HCT116 (cell line): ENCODE results near the gene RNF212. TPM values are rescaled to one million over a fixed set of nuclear protein-coding genes. Genes with fewer than 3 reads are reported as not detected.

ENCODE experiments used
- ATAC-seq: fragments of 200-7000 bp; cut with Tn5 transposase; 2 replicates; pipeline ENCODE4 v1.9.1; 2020; ENCODE audit warnings: mild to moderate bottlenecking, moderate library complexity
- BruUV-seq: library from RNA; stranded (reverse); fragments of 400-500 nt; replicated peaks from 2 replicates; lab custom pipeline; 2021; lab: Mats Ljungman, UMichigan
- CTCF ChIA-PET: fragments of 300-600 bp; sonication (Branson Sonifier 250); formaldehyde crosslinking; loops from one replicate; lab custom pipeline; 2021; ENCODE audit warnings: antibody characterized with exemption; lab: Charles Lee
- POLR2A ChIA-PET: fragments of 300-600, 350-600 bp; sonication (Branson Sonifier 250); formaldehyde crosslinking; loops from one replicate; lab custom pipeline; 2021; ENCODE audit warnings: antibody characterized with exemption; lab: Charles Lee
- RAD21 ChIA-PET, 2 experiments: fragments of 300-600 bp; sonication (Branson Sonifier 250); formaldehyde crosslinking; loops; one replicate each; lab custom pipeline; 2023; ENCODE audit warnings: low total read pairs in 2 of 2; ENCODE audit not compliant: uncharacterized antibody in 2 of 2, unreplicated experiment in 2 of 2, low non-redundant PET in 1 of 2; lab: Charles Lee
- DNase-seq: peaks from one replicate; pipeline ENCODE4 v3.0.0-alpha.2; 2010; ENCODE audit warnings: low read depth, low spot score
- H2AFZ ChIP-seq: fragments of 200-600 bp; shearing (Covaris generic), sonication (generic); 2 replicates; pipeline ENCODE4 v1.6.1; 2017; ENCODE audit warnings: low read depth, mixed run types, mixed read lengths, antibody characterized with exemption, low read length; ENCODE audit not compliant: poor library complexity, severe bottlenecking
- H3K27ac ChIP-seq: 2 replicates; pipeline ENCODE4 v1.5.1; 2012; ENCODE audit warnings: low read depth, low read length
- H3K27me3 ChIP-seq: fragments of 200-600 bp; sonication (generic); 2 replicates; pipeline ENCODE4 v1.6.1; 2016; ENCODE audit warnings: mixed run types, low read length, mixed read lengths; ENCODE audit not compliant: insufficient read depth
- H3K36me3 ChIP-seq, 2 experiments: fragments of 200-500 bp in 1 of 2; fragments of 200-600 bp in 1 of 2; sonication (Bioruptor generic) in 1 of 2; sonication (generic) in 1 of 2; 2 replicates each; pipeline versions ENCODE4 v1.5.1 to v1.6.1; 2014 to 2016; ENCODE audit warnings: low read length in 2 of 2, inconsistent platforms in 1 of 2, mixed read lengths in 1 of 2, mixed run types in 1 of 2; ENCODE audit not compliant: insufficient read depth in 2 of 2, control insufficient read depth in 1 of 2
- H3K4me1 ChIP-seq, 2 experiments: fragments of 200-600 bp in 1 of 2; sonication (generic) in 1 of 2; 2 replicates each; pipeline versions ENCODE4 v1.5.1 to v1.6.1; 2012 to 2017; ENCODE audit warnings: low read length in 2 of 2, inconsistent platforms in 1 of 2, mild to moderate bottlenecking in 1 of 2, mixed read lengths in 1 of 2, mixed run types in 1 of 2, moderate library complexity in 1 of 2; ENCODE audit not compliant: insufficient read depth in 2 of 2, control insufficient read depth in 1 of 2
- H3K4me2 ChIP-seq: fragments of 200-600 bp; sonication (generic); 2 replicates; pipeline ENCODE4 v1.6.1; 2017; ENCODE audit warnings: mixed run types, low read length, mixed read lengths
- H3K4me3 ChIP-seq, 2 experiments: fragments of 200-600 bp in 1 of 2; sonication (generic) in 1 of 2; replicated peaks in 1 of 2; 2 replicates each; pipeline ENCODE4 v1.5.1; 2011 to 2016; ENCODE audit warnings: low read length in 2 of 2, control low read depth in 1 of 2, low read depth in 1 of 2, mild to moderate bottlenecking in 1 of 2, mixed read lengths in 1 of 2, mixed run types in 1 of 2
- H3K79me2 ChIP-seq: fragments of 200-600 bp; sonication (generic); 2 replicates; pipeline ENCODE4 v1.6.1; 2017; ENCODE audit warnings: mild to moderate bottlenecking, mixed run types, low read length, moderate library complexity, mixed read lengths; ENCODE audit not compliant: insufficient read depth
- H3K9ac ChIP-seq: fragments of 200-600 bp; sonication (generic); 2 replicates; pipeline ENCODE4 v1.6.1; 2016; ENCODE audit warnings: low read length, mixed read lengths
- H3K9me2 ChIP-seq: fragments of 200-600 bp; sonication (generic), shearing (Covaris generic); 2 replicates; pipeline ENCODE4 v1.6.1; 2017; ENCODE audit warnings: mixed run types, mild to moderate bottlenecking, moderate library complexity; ENCODE audit not compliant: insufficient read depth
- H3K9me3 ChIP-seq, 2 experiments: fragments of 200-500 bp in 1 of 2; fragments of 200-600 bp in 1 of 2; sonication (Bioruptor generic) in 1 of 2; sonication (generic) in 1 of 2; 2 replicates each; pipeline ENCODE4 v1.6.1; 2014 to 2017; ENCODE audit warnings: low read length in 2 of 2, mixed read lengths in 2 of 2, inconsistent platforms in 1 of 2, low read depth in 1 of 2, mild to moderate bottlenecking in 1 of 2, mixed run types in 1 of 2, moderate library complexity in 1 of 2; ENCODE audit not compliant: control insufficient read depth in 1 of 2, insufficient read depth in 1 of 2
- H4K20me1 ChIP-seq: fragments of 200-600 bp; sonication (generic), shearing (Covaris generic); 2 replicates; pipeline ENCODE4 v1.6.1; 2017; ENCODE audit warnings: mixed run types, mild to moderate bottlenecking, moderate library complexity; ENCODE audit not compliant: insufficient read depth
- CEBPB ChIP-seq: IDR thresholded peaks from 2 replicates; pipeline ENCODE4 v1.6.1; 2012; ENCODE audit warnings: low read depth
- EGR1 ChIP-seq: IDR thresholded peaks from 2 replicates; pipeline ENCODE4 v1.6.1; 2012; ENCODE audit warnings: low read depth
- ELF1 ChIP-seq: IDR thresholded peaks from 2 replicates; pipeline ENCODE4 v1.6.1; 2012; ENCODE audit warnings: low read depth, borderline replicate concordance
- EZH2 ChIP-seq: fragments of 200-600 bp; sonication (generic); IDR thresholded peaks from 2 replicates; pipeline ENCODE4 v1.6.1; 2017; ENCODE audit warnings: antibody characterized with exemption, mixed run types
- EZH2phosphoT487 ChIP-seq: fragments of 200-600 bp; IDR thresholded peaks from 2 replicates; pipeline ENCODE4 v1.6.1; 2018; ENCODE audit warnings: antibody characterized with exemption, borderline replicate concordance
- FOSL1 ChIP-seq: IDR thresholded peaks from 2 replicates; pipeline ENCODE4 v1.6.1; 2012; ENCODE audit warnings: low read depth
- JUND ChIP-seq: IDR thresholded peaks from 2 replicates; pipeline ENCODE4 v1.6.1; 2012
- POLR2AphosphoS5 ChIP-seq: IDR thresholded peaks from 2 replicates; pipeline ENCODE4 v1.6.1; 2011; ENCODE audit warnings: mild to moderate bottlenecking, low read depth, low read length, moderate library complexity
- RAD21 ChIP-seq: IDR thresholded peaks from 2 replicates; pipeline ENCODE4 v1.6.1; 2012; ENCODE audit warnings: low read depth, mild to moderate bottlenecking
- SIN3A ChIP-seq: IDR thresholded peaks from 2 replicates; pipeline ENCODE4 v1.6.1; 2012; ENCODE audit warnings: low read depth
- SP1 ChIP-seq: IDR thresholded peaks from 2 replicates; pipeline ENCODE4 v1.6.1; 2012; ENCODE audit warnings: low read depth
- SRF ChIP-seq: IDR thresholded peaks from 2 replicates; pipeline ENCODE4 v1.6.1; 2012; ENCODE audit warnings: low read depth
- TCF7L2 ChIP-seq: IDR thresholded peaks from 2 replicates; pipeline ENCODE4 v1.7.0; 2011; ENCODE audit warnings: borderline replicate concordance, inconsistent platforms; ENCODE audit not compliant: insufficient read depth, insufficient read length; ENCODE audit errors: extremely low read depth
- YY1 ChIP-seq: IDR thresholded peaks from 2 replicates; pipeline ENCODE4 v1.6.1; 2011; ENCODE audit warnings: low read length, low read depth, moderate library complexity, mild to moderate bottlenecking; ENCODE audit not compliant: insufficient replicate concordance; ENCODE audit errors: extremely low read depth
- ZFX ChIP-seq: fragments of 450-650 bp; IDR thresholded peaks from 2 replicates; pipeline ENCODE4 v1.6.1; 2017
- ZNF274 ChIP-seq: fragments of 200-500 bp; sonication (Bioruptor generic); IDR thresholded peaks from 2 replicates; pipeline ENCODE4 v1.6.1; 2014; ENCODE audit warnings: mild to moderate bottlenecking, low read depth, low read length, inconsistent platforms
- intact Hi-C: fragments of 100-400 bp; cut with micrococcal nuclease; formaldehyde crosslinking; loops from 2 replicates; pipeline ENCODE4 v1.10.0; 2022
- total RNA-seq: library from RNA; stranded (reverse); gene quantifications from one replicate; pipeline ENCODE4 v1.2.1, GENCODE V29; 2021; ENCODE audit not compliant: unreplicated experiment
- TF ChIP-seq, protein P1 (sequence below): IDR thresholded peaks from 2 replicates; pipeline ENCODE4 v1.6.1; 2012
- TF ChIP-seq, protein P2 (sequence below): IDR thresholded peaks from 2 replicates; pipeline ENCODE4 v1.6.1; 2012
- TF ChIP-seq, protein P3 (sequence below): IDR thresholded peaks from 2 replicates; pipeline ENCODE4 v1.6.1; 2012; ENCODE audit warnings: low read depth
- TF ChIP-seq, protein P4 (sequence below): IDR thresholded peaks from 2 replicates; pipeline ENCODE4 v1.6.1; 2011; ENCODE audit warnings: mild to moderate bottlenecking, low read length, moderate library complexity; ENCODE audit not compliant: insufficient replicate concordance; ENCODE audit errors: extremely low read depth

Gene RNF212
- total RNA-seq, 1 experiment from 2014 or later: not detected

DNA sequence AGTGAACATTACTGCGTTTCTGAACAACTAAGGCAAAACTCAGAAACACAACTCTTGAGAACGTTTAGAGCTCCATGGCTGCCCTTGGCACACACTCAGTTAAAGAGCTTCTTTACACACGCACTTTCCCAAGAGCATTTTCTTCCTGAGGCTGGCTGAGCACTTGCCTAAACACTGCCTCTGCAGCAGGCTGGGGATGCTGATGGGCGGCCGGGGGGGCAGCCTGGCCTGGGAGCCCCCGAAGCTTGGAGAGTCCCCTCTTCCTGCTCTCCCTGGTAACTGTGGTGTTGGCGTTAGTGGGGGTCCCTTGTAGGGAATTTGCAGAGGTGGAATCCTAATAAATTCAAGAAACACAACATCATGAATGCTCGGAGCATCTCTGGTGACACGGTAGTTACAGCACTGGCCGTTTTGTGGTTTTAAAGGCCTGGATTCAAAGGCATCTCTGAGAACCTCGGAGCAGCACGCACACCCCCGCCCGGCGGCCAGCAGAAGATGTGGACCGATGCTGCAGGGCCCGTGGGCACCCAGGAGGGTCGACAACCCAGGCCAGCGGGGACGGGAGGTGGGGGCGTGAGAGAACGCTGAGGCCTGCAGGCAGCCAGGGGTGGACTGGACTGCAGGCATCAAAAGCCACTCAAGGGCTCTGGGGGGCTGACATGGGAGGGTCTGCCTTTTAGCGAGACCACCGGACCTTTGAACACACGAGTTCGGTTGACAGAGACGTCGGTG, 56.5 kb downstream of the RNF212 start:
- ChIA-PET POLR2A (no interaction called here), CTCF (no interaction called here), RAD21 (no interaction called here)
- Histone ChIP-seq H3K4me1 (no peaks in the 10 kb centered on the region; a peak in 1 of 4 replicates), H3K9ac (no peak overlapping the region), H3K9me3 (no peaks in the 10 kb centered on the region), H2AFZ (no peak overlapping the region), H3K27me3 (peaks cover 16% of the 10 kb centered on the region), H3K9me2 (no peaks in the 10 kb centered on the region), H4K20me1 (no peaks in the 10 kb centered on the region), H3K27ac (no peak overlapping the region), H3K4me3 (no peak overlapping the region), H3K36me3 (no peaks in the 10 kb centered on the region), H3K4me2 (no peak overlapping the region), H3K79me2 (no peaks in the 10 kb centered on the region)
- no TSS peak for BruUV-seq
- ATAC-seq (no peak), DNase-seq (no peak)
- intact Hi-C loops: no loop called here
- TF ChIP-seq SRF: no peak
- TF ChIP-seq EZH2: no peak
- TF ChIP-seq, protein P1, sequence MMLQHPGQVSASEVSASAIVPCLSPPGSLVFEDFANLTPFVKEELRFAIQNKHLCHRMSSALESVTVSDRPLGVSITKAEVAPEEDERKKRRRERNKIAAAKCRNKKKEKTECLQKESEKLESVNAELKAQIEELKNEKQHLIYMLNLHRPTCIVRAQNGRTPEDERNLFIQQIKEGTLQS: no peak
- TF ChIP-seq YY1: no peak
- no peak for TF ChIP-seq RAD21
- TF ChIP-seq CEBPB: no peak
- TF ChIP-seq SIN3A: no peak
- no peak for TF ChIP-seq SP1
- TF ChIP-seq, protein P2, sequence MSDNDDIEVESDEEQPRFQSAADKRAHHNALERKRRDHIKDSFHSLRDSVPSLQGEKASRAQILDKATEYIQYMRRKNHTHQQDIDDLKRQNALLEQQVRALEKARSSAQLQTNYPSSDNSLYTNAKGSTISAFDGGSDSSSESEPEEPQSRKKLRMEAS: no peak
- no peak for TF ChIP-seq EZH2phosphoT487
- TF ChIP-seq, protein P3, sequence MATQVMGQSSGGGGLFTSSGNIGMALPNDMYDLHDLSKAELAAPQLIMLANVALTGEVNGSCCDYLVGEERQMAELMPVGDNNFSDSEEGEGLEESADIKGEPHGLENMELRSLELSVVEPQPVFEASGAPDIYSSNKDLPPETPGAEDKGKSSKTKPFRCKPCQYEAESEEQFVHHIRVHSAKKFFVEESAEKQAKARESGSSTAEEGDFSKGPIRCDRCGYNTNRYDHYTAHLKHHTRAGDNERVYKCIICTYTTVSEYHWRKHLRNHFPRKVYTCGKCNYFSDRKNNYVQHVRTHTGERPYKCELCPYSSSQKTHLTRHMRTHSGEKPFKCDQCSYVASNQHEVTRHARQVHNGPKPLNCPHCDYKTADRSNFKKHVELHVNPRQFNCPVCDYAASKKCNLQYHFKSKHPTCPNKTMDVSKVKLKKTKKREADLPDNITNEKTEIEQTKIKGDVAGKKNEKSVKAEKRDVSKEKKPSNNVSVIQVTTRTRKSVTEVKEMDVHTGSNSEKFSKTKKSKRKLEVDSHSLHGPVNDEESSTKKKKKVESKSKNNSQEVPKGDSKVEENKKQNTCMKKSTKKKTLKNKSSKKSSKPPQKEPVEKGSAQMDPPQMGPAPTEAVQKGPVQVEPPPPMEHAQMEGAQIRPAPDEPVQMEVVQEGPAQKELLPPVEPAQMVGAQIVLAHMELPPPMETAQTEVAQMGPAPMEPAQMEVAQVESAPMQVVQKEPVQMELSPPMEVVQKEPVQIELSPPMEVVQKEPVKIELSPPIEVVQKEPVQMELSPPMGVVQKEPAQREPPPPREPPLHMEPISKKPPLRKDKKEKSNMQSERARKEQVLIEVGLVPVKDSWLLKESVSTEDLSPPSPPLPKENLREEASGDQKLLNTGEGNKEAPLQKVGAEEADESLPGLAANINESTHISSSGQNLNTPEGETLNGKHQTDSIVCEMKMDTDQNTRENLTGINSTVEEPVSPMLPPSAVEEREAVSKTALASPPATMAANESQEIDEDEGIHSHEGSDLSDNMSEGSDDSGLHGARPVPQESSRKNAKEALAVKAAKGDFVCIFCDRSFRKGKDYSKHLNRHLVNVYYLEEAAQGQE: no peak
- TF ChIP-seq EGR1: no peak
- no peak for TF ChIP-seq POLR2AphosphoS5
- TF ChIP-seq ZNF274: no peak
- TF ChIP-seq ELF1: no peak
- TF ChIP-seq, protein P4, sequence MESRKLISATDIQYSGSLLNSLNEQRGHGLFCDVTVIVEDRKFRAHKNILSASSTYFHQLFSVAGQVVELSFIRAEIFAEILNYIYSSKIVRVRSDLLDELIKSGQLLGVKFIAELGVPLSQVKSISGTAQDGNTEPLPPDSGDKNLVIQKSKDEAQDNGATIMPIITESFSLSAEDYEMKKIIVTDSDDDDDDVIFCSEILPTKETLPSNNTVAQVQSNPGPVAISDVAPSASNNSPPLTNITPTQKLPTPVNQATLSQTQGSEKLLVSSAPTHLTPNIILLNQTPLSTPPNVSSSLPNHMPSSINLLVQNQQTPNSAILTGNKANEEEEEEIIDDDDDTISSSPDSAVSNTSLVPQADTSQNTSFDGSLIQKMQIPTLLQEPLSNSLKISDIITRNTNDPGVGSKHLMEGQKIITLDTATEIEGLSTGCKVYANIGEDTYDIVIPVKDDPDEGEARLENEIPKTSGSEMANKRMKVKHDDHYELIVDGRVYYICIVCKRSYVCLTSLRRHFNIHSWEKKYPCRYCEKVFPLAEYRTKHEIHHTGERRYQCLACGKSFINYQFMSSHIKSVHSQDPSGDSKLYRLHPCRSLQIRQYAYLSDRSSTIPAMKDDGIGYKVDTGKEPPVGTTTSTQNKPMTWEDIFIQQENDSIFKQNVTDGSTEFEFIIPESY: no peak
- TF ChIP-seq FOSL1: no peak
- TF ChIP-seq TCF7L2: no peak
- no peak for TF ChIP-seq ZFX
- TF ChIP-seq JUND: no peak
